ENCODE results near the gene ZNF174. TPM values are rescaled to one million over a fixed set of nuclear protein-coding genes. Genes with fewer than 3 reads are reported as not detected.
A peak's percentile ranks its signal among the peaks of the same experiment; 100 is the strongest.

ZNF174 gene
- polyA plus RNA-seq, 2 of the 4 experiments (the other 2 are of a cell fraction): 9.5 to 15.8 TPM

- no peak for TF ChIP-seq FOSL2 (IDR thresholded peaks at IDR 0.05)
- peak; percentile 16; the same call in 1 of the 2 replicates for TF ChIP-seq FOSL2 (CRISPR knock-in tag; IDR thresholded peaks at IDR 0.05)
- TF ChIP-seq CHD2 (IDR thresholded peaks at IDR 0.05; ENCODE audit: low read length, partially characterized antibody): no peak
- TF ChIP-seq JUN (IDR thresholded peaks at IDR 0.05): peak; percentile 70 to 87; a peak in 4 of 5 replicates
- TF ChIP-seq CTCF (IDR thresholded peaks at IDR 0.05): no peak
- TF ChIP-seq NPAS2 (CRISPR knock-in tag; IDR thresholded peaks at IDR 0.05; ENCODE audit: borderline replicate concordance): no peak
- TF ChIP-seq RNF2 (IDR thresholded peaks at IDR 0.05; ENCODE audit: borderline replicate concordance, low read depth): no peak
- TF ChIP-seq KDM1A (IDR thresholded peaks at IDR 0.05; ENCODE audit: low read depth): no peak
- no peak for TF ChIP-seq GATA3 (IDR thresholded peaks at IDR 0.05; ENCODE audit: borderline replicate concordance)
- no peak for TF ChIP-seq ZNF302 (CRISPR knock-in tag; IDR thresholded peaks at IDR 0.05)
- TF ChIP-seq JUNB (IDR thresholded peaks at IDR 0.05): no peak
- TF ChIP-seq CBX2 (IDR thresholded peaks at IDR 0.05; ENCODE audit: borderline replicate concordance, low read depth): no peak
- no peak for TF ChIP-seq HMGXB4 (CRISPR knock-in tag; IDR thresholded peaks at IDR 0.05; ENCODE audit: borderline replicate concordance)
- no peak for TF ChIP-seq ZC3H11A (IDR thresholded peaks at IDR 0.05)
- peak; percentile 68; the same call in 1 of the 2 replicates for TF ChIP-seq MAX (IDR thresholded peaks at IDR 0.05)
- no peak for TF ChIP-seq RFX5 (IDR thresholded peaks at IDR 0.05)
- TF ChIP-seq ZFP36 (IDR thresholded peaks at IDR 0.05; ENCODE audit: borderline replicate concordance, partially characterized antibody): no peak
- no peak for TF ChIP-seq HOXB5 (CRISPR knock-in tag; IDR thresholded peaks at IDR 0.05)
- no peak for TF ChIP-seq TP53 (CRISPR knock-in tag; IDR thresholded peaks at IDR 0.05)
- TF ChIP-seq NFE2L2 (conservative IDR thresholded peaks at IDR 0.05; ENCODE audit: low read length): no peak
- no peak for TF ChIP-seq EP300 (IDR thresholded peaks at IDR 0.05)
- TF ChIP-seq PHF8 (IDR thresholded peaks at IDR 0.05; ENCODE audit: borderline replicate concordance, low read depth): peak; percentile 84
- no peak for TF ChIP-seq MAFK (IDR thresholded peaks at IDR 0.05; ENCODE audit: partially characterized antibody)
- no peak for TF ChIP-seq HOXB13 (CRISPR knock-in tag; IDR thresholded peaks at IDR 0.05; ENCODE audit: low read depth)
- TF ChIP-seq RAD21 (conservative IDR thresholded peaks at IDR 0.05 in 1 of 2, IDR thresholded peaks at IDR 0.05 in 1 of 2): no peak
- peak; percentile 79 for TF ChIP-seq POLR2A (IDR thresholded peaks at IDR 0.05; ENCODE audit: low read length)
- no peak for TF ChIP-seq HES2 (IDR thresholded peaks at IDR 0.05)
- no peak for TF ChIP-seq ESRRA (IDR thresholded peaks at IDR 0.05; ENCODE audit: borderline replicate concordance, low read length)
Measured at GRCh38 chr16:3400779-3401688, at the start of gene ZNF174, which contains the start of gene ZSCAN32 (continued).
